ENCODE measurements around the gene TNFRSF21. TPM values are rescaled to one million over a fixed set of nuclear protein-coding genes. Genes with fewer than 3 reads are reported as not detected.

TNFRSF21 gene
- total and polyA plus RNA-seq, 9 of the 15 experiments (the other 6 are each of a cell fraction or from before 2014, with no cell fraction given): 0.63 to 5.7 (median 2.2) TPM

DNA sequence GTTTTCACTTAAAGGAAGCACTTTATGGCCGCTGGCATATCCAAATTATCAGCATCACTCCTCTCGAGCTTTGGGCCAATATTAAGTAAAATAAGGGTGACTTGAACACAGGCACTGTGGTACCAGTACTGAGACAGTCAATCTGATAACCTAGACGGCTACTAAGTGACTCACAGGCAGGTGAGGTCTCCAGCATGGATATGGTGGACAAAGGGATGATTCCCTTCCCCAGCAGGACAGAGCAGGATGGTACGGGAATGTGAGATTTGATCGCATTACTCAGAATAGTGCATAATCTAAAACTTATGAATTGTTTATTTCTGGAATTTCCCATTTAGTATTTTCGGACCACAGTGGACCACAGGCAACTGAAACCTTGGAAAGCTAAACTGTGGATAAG, 55.7 kb downstream of the TNFRSF21 start:
- Histone ChIP-seq H4K20me1 (replicated peaks; ENCODE audit: control insufficient read depth, insufficient read depth, low read length) (no peaks in the 10 kb centered on the region), H2AFZ (ENCODE audit: low read depth, low read length) (no peak overlapping the region), H3K36me3 (ENCODE audit: control insufficient read depth, insufficient read depth, low read length) (no peaks in the 10 kb centered on the region), H3K4me1 (replicated peaks in 1 of 2; ENCODE audit: control insufficient read depth in 2 of 2, insufficient read depth in 2 of 2, low read length in 2 of 2) (peaks cover 0 to 3% of the 10 kb centered on the region in 2 experiments; a peak in 1 of 5 replicates), H3K4me2 (ENCODE audit: insufficient read depth, low read length) (no peak overlapping the region), H3K79me2 (ENCODE audit: control insufficient read depth, insufficient read depth, low read length) (no peaks in the 10 kb centered on the region), H3K27ac (ENCODE audit: extremely low read depth, low read depth, low read length) (no peak overlapping the region), H3K9me1 (ENCODE audit: control insufficient read depth, insufficient read depth, low read length) (no peaks in the 10 kb centered on the region), H3K4me3 (no peak overlapping the region), H3K9me3 (replicated peaks; ENCODE audit: control insufficient read depth, insufficient read depth, low read depth, low read length) (no peaks in the 10 kb centered on the region), H3K27me3 (ENCODE audit: control insufficient read depth in 2 of 2, insufficient read depth in 2 of 2, low read length in 2 of 2) (no peaks in the 10 kb centered on the region), H3K9ac (ENCODE audit: insufficient read depth in 1 of 2, low read depth in 2 of 2, low read length in 2 of 2) (no peak overlapping the region)
- in situ Hi-C loops (cut with MboI) (no loop called here), intact Hi-C loops (cut with micrococcal nuclease) (no loop called here)
- POLR2A ChIA-PET: interaction anchor here (1.0 to 1.4 kb wide), 3 partner anchors 8 to 11 kb away, joined by 5 to 9 read pairs (median 6); no protein-coding TSS in a partner anchor
- DNase-seq (ENCODE audit: extremely low read depth in 1 of 4, low spot score in 3 of 4): no peak
- no TSS peak for BruUV-seq (replicated peaks)
- 45% methylated on average over 6 of the region's 6 CpGs for WGBS (ENCODE audit: insufficient coverage, low coverage, missing lambda C conversion rate)
- CTCF ChIA-PET (ENCODE audit: low intra/inter-chr PET ratio): no interaction called here
- ATAC-seq: no peak
- FAIRE-seq: no peak
- TF ChIP-seq NFXL1 (CRISPR knock-in tag; IDR thresholded peaks at IDR 0.05) (no peak), TCF3 (CRISPR knock-in tag; IDR thresholded peaks at IDR 0.05) (no peak), ETV6 (IDR thresholded peaks at IDR 0.05; ENCODE audit: borderline replicate concordance in 1 of 2, low read depth in 2 of 2, low read length in 1 of 2) (no peak), ETV6 (CRISPR knock-in tag; IDR thresholded peaks at IDR 0.05; ENCODE audit: borderline replicate concordance) (no peak), MEF2D (tag; conservative IDR thresholded peaks at IDR 0.05; ENCODE audit: low read depth) (no peak), ZNF354B (CRISPR knock-in tag; IDR thresholded peaks at IDR 0.05) (no peak), HDAC8 (tag; IDR thresholded peaks at IDR 0.05) (no peak), KLF10 (CRISPR knock-in tag; IDR thresholded peaks at IDR 0.05) (no peak), SNIP1 (IDR thresholded peaks at IDR 0.05; ENCODE audit: low read depth) (no peak), ZKSCAN8 (CRISPR knock-in tag; IDR thresholded peaks at IDR 0.05) (no peak), ZNF197 (CRISPR knock-in tag; IDR thresholded peaks at IDR 0.05; ENCODE audit: low read depth) (no peak), NONO (IDR thresholded peaks at IDR 0.05; ENCODE audit: low read depth in 2 of 2, low read length in 1 of 2) (no peak), CHD4 (IDR thresholded peaks at IDR 0.05; ENCODE audit: insufficient read depth, insufficient replicate concordance, low read depth, low read length, poor library complexity, severe bottlenecking) (no peak), ZNF589 (CRISPR knock-in tag; IDR thresholded peaks at IDR 0.05; ENCODE audit: low read depth) (no peak), BRCA1 (IDR thresholded peaks at IDR 0.05) (no peak), BRCA1 (CRISPR knock-in tag; IDR thresholded peaks at IDR 0.05) (no peak), CBX8 (IDR thresholded peaks at IDR 0.05; ENCODE audit: borderline replicate concordance, extremely low read depth, low read depth, low read length, poor library complexity, severe bottlenecking) (no peak), XRCC4 (IDR thresholded peaks at IDR 0.05; ENCODE audit: extremely low read depth, insufficient read depth, insufficient read length) (no peak)
- TF ChIP-seq, protein P1, sequence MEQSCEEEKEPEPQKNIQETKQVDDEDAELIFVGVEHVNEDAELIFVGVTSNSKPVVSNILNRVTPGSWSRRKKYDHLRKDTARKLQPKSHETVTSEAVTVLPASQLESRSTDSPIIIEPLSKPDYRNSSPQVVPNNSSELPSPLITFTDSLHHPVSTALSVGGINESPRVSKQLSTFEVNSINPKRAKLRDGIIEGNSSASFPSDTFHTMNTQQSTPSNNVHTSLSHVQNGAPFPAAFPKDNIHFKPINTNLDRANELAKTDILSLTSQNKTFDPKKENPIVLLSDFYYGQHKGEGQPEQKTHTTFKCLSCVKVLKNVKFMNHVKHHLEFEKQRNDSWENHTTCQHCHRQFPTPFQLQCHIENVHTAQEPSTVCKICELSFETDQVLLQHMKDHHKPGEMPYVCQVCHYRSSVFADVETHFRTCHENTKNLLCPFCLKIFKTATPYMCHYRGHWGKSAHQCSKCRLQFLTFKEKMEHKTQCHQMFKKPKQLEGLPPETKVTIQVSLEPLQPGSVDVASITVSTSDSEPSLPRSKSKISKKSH (CRISPR knock-in tag; IDR thresholded peaks at IDR 0.05): no peak
- TF ChIP-seq, protein P2, sequence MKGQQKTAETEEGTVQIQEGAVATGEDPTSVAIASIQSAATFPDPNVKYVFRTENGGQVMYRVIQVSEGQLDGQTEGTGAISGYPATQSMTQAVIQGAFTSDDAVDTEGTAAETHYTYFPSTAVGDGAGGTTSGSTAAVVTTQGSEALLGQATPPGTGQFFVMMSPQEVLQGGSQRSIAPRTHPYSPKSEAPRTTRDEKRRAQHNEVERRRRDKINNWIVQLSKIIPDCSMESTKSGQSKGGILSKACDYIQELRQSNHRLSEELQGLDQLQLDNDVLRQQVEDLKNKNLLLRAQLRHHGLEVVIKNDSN (CRISPR knock-in tag; IDR thresholded peaks at IDR 0.05): no peak
